Tibial nerve (tissue), 4 donors: Measurements from ENCODE around the gene FAM184A. TPM values are rescaled to one million over a fixed set of nuclear protein-coding genes. Genes with fewer than 3 reads are reported as not detected.

Experiments
- DNase-seq, 2 donors: peaks; one replicate each; pipeline ENCODE4 v3.0.0-alpha.2; 2019; ENCODE audit warnings: low spot score in 2 of 2
- H3K27ac ChIP-seq, 4 donors: fragments of 200-600 bp; sonication (generic) in 3 of 4; one replicate each; pipeline ENCODE4 v1.5.1; 2017 to 2019; ENCODE audit warnings: mild to moderate bottlenecking in 1 of 4
- H3K27me3 ChIP-seq, 2 donors: fragments of 200-600 bp; sonication (generic) in 1 of 2; one replicate each; pipeline versions ENCODE4 v1.5.1 to v1.6.0; 2017 to 2019
- H3K36me3 ChIP-seq, 3 donors: fragments of 200-600 bp; sonication (generic); one replicate each; pipeline ENCODE4 v1.5.1; 2018 to 2019
- H3K4me1 ChIP-seq, 4 donors: fragments of 200-600 bp; sonication (generic) in 3 of 4; one replicate each; pipeline ENCODE4 v1.5.1; 2017 to 2019
- H3K4me3 ChIP-seq, 4 donors: fragments of 200-600 bp; sonication (generic) in 3 of 4; one replicate each; pipeline ENCODE4 v1.5.1; 2017 to 2019; ENCODE audit warnings: mild to moderate bottlenecking in 1 of 4, moderate library complexity in 1 of 4
- H3K9me3 ChIP-seq, 4 donors: fragments of 200-600 bp; sonication (generic) in 3 of 4; one replicate each; pipeline ENCODE4 v1.5.1; 2017 to 2019
- CTCF ChIP-seq, 5 experiments: fragments of 200-600 bp in 3 of 5; fragments of 450-650 bp in 2 of 5; sonication (generic) in 3 of 5; IDR thresholded peaks; one replicate each; pipeline ENCODE4 v1.5.1; 2016 to 2019; ENCODE audit warnings: antibody characterized with exemption in 5 of 5, mild to moderate bottlenecking in 3 of 5, moderate library complexity in 2 of 5
- EP300 ChIP-seq, 2 donors: sonication (generic); formaldehyde crosslinking; IDR thresholded peaks; one replicate each; pipeline ENCODE4 v1.6.1; 2017; ENCODE audit warnings: antibody characterized with exemption in 2 of 2, mild to moderate bottlenecking in 1 of 2
- POLR2A ChIP-seq, 2 donors: fragments of 450-650 bp; IDR thresholded peaks; one replicate each; pipeline ENCODE4 v1.6.1; 2017; ENCODE audit warnings: antibody characterized with exemption in 2 of 2, mild to moderate bottlenecking in 2 of 2, moderate library complexity in 2 of 2
- WGBS, 2 donors: methylation state at CpG; one replicate each; pipeline ENCODE4 v1.1.5; 2018; 5-methylcytosine and 5-hydroxymethylcytosine counted together
- total RNA-seq, 4 donors: library from RNA; depleted of rRNA; stranded (reverse); fragments of >200 nt; gene quantifications; one replicate each; pipeline ENCODE4 v1.1.0, GENCODE V29; 2016

Gene FAM184A
- total RNA-seq, 4 donors from 2014 or later: 3.6 to 11.2 (median 8.3) TPM

GRCh38 chr6:119043265-119043664, 35.2 kb downstream of the FAM184A start:
- Histone ChIP-seq H3K36me3 (no peaks in the 10 kb centered on the region), H3K9me3 (no peaks in the 10 kb centered on the region), H3K27ac (no peak overlapping the region), H3K27me3 (no peaks in the 10 kb centered on the region), H3K4me3 (no peak overlapping the region), H3K4me1 (no peaks in the 10 kb centered on the region)
- WGBS, 2 donors: 59 to 67% methylated on average over 1 of the region's 1 CpG
- DNase-seq: no peak
- TF ChIP-seq EP300 (IDR thresholded peaks at IDR 0.05) (no peak), CTCF (IDR thresholded peaks at IDR 0.05) (no peak), POLR2A (IDR thresholded peaks at IDR 0.05) (no peak)

- Histone ChIP-seq H3K4me3 (no peak overlapping the region), H3K36me3 (no peaks in the 10 kb centered on the region), H3K27me3 (no peaks in the 10 kb centered on the region), H3K4me1 (peaks cover 0 to 9% (median 0%) of the 10 kb centered on the region in 4 donors), H3K9me3 (no peaks in the 10 kb centered on the region), H3K27ac (no peak overlapping the region)
- 55 to 68% methylated on average over 6 of the region's 6 CpGs for WGBS, 2 donors
- no peak for DNase-seq
- TF ChIP-seq EP300 (IDR thresholded peaks at IDR 0.05) (no peak), CTCF (IDR thresholded peaks at IDR 0.05) (no peak), POLR2A (IDR thresholded peaks at IDR 0.05) (no peak)
Observed at GRCh38 chr6:119040636-119041035, 37.8 kb downstream of the FAM184A start.

- H3K4me3 ChIP-seq: no peak overlapping the region
- H3K4me1 ChIP-seq: peaks cover 0 to 13% (median 0%) of the 10 kb centered on the region in 4 donors
- DNase-seq: no peak
- no peaks in the 10 kb centered on the region for H3K9me3 ChIP-seq
- H3K27ac ChIP-seq: no peak overlapping the region
- no peaks in the 10 kb centered on the region for H3K27me3 ChIP-seq
- 88 to 93% methylated on average over 8 of the region's 8 CpGs for WGBS, 2 donors
- no peaks in the 10 kb centered on the region for H3K36me3 ChIP-seq
- TF ChIP-seq POLR2A (IDR thresholded peaks at IDR 0.05) (no peak), EP300 (IDR thresholded peaks at IDR 0.05) (no peak), CTCF (IDR thresholded peaks at IDR 0.05) (no peak)
Observed at GRCh38 chr6:119040229-119040628, 38.2 kb downstream of the FAM184A start.

- DNase-seq: no peak
- no peaks in the 10 kb centered on the region for H3K36me3 ChIP-seq
- peaks cover 0 to 15% (median 0%) of the 10 kb centered on the region in 4 donors for H3K4me1 ChIP-seq
- H3K27ac ChIP-seq: no peak overlapping the region
- H3K9me3 ChIP-seq: no peaks in the 10 kb centered on the region
- H3K4me3 ChIP-seq: no peak overlapping the region
- H3K27me3 ChIP-seq: no peaks in the 10 kb centered on the region
- 78 to 85% methylated on average over 4 of the region's 4 CpGs for WGBS, 2 donors
- no peak for TF ChIP-seq POLR2A (IDR thresholded peaks at IDR 0.05)
- no peak for TF ChIP-seq EP300 (IDR thresholded peaks at IDR 0.05)
- no peak for TF ChIP-seq CTCF (IDR thresholded peaks at IDR 0.05)
Observed at GRCh38 chr6:119037941-119038623, 40.4 kb downstream of the FAM184A start.

DNA sequence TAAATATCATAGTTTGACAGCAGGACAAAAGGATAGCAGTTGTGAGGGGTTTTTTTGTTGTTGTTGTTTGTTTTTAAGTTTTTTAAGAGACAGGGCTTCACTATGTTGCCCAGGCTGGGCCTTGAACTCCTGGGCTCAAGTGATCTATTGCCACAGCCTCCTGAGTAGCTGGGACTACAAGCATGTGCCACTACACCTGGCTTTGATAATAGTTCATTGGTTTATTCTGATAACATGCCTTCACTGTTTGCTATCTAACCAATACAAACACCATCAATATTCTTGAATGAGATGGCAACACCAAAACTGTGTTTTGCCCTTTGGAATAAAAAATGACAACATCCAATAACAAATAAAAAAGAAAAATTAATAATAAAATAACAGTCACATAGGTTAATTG, 41.2 kb downstream of the FAM184A start:
- no peak for DNase-seq
- Histone ChIP-seq H3K36me3 (no peaks in the 10 kb centered on the region), H3K27me3 (no peaks in the 10 kb centered on the region), H3K27ac (no peak overlapping the region), H3K4me3 (no peak overlapping the region), H3K4me1 (peaks cover 0 to 15% (median 0%) of the 10 kb centered on the region in 4 donors), H3K9me3 (no peaks in the 10 kb centered on the region)
- no peak for TF ChIP-seq POLR2A (IDR thresholded peaks at IDR 0.05)
- TF ChIP-seq CTCF (IDR thresholded peaks at IDR 0.05): no peak
- no peak for TF ChIP-seq EP300 (IDR thresholded peaks at IDR 0.05)
